Kidney epithelial cell (primary cell): ENCODE data around the gene KCNK3. TPM values are rescaled to one million over a fixed set of nuclear protein-coding genes. Genes with fewer than 3 reads are reported as not detected.

Experiments used
- DNase-seq: peaks from one replicate; pipeline ENCODE4 v3.0.0-alpha.2; 2010; ENCODE audit warnings: low read depth
- H3K27me3 ChIP-seq: 2 replicates; pipeline ENCODE4 v1.6.0; 2011; ENCODE audit warnings: low read length; ENCODE audit not compliant: control insufficient read depth, insufficient read depth
- H3K36me3 ChIP-seq: 2 replicates; pipeline ENCODE4 v1.5.1; 2011; ENCODE audit warnings: low read length; ENCODE audit not compliant: control insufficient read depth, insufficient read depth
- H3K4me3 ChIP-seq: 2 replicates; pipeline ENCODE4 v1.5.1; 2011; ENCODE audit warnings: low read depth, mild to moderate bottlenecking, control low read depth, low read length
- CTCF ChIP-seq: IDR thresholded peaks from 2 replicates; pipeline ENCODE4 v1.5.1; 2011; ENCODE audit warnings: mild to moderate bottlenecking, moderate library complexity, low read length, control low read depth, inconsistent platforms; ENCODE audit not compliant: insufficient read depth, poor library complexity, severe bottlenecking
- total RNA-seq: library from RNA; depleted of rRNA; stranded (reverse); fragments of >200 nt; gene quantifications from 2 replicates; pipeline ENCODE4 v1.2.3, GENCODE V29; 2015

The KCNK3 gene
- total RNA-seq, 1 donor from 2014 or later, result 13.9 TPM

- DNase-seq, result no peak
- H3K36me3 ChIP-seq, result no peaks in the 10 kb centered on the region
- no peak overlapping the region for H3K4me3 ChIP-seq
- H3K27me3 ChIP-seq, result peaks cover 8% of the 10 kb centered on the region
- TF ChIP-seq CTCF, result no peak
Measured at GRCh38 chr2:26732446-26732845, 39.9 kb downstream of the KCNK3 start.

GRCh38 chr2:26733413-26733812 is 40.9 kb downstream of the KCNK3 start:
- Histone ChIP-seq H3K27me3 (peaks cover under 1% of the 10 kb centered on the region), H3K4me3 (no peak overlapping the region), H3K36me3 (no peaks in the 10 kb centered on the region)
- no peak for TF ChIP-seq CTCF
- DNase-seq, result no peak

- H3K4me3 ChIP-seq, result no peak overlapping the region
- H3K27me3 ChIP-seq, result no peaks in the 10 kb centered on the region
- DNase-seq, result peak; percentile 39
- H3K36me3 ChIP-seq, result no peaks in the 10 kb centered on the region
- TF ChIP-seq CTCF, result no peak
Measured at GRCh38 chr2:26735097-26735496, 42.6 kb downstream of the KCNK3 start.

- TF ChIP-seq CTCF, result no peak
- Histone ChIP-seq H3K27me3 (no peaks in the 10 kb centered on the region), H3K4me3 (no peak overlapping the region), H3K36me3 (no peaks in the 10 kb centered on the region)
- no peak for DNase-seq
Measured at GRCh38 chr2:26735883-26736588, 43.5 kb downstream of the KCNK3 start.

- H3K36me3 ChIP-seq, result no peaks in the 10 kb centered on the region
- no peak for DNase-seq
- TF ChIP-seq CTCF, result no peak
- H3K4me3 ChIP-seq, result no peak overlapping the region
- no peaks in the 10 kb centered on the region for H3K27me3 ChIP-seq
Measured at GRCh38 chr2:26737221-26737620, 44.7 kb downstream of the KCNK3 start.

GRCh38 chr2:26738481-26738880 is 46.0 kb downstream of the KCNK3 start:
- no peak for TF ChIP-seq CTCF
- no peak for DNase-seq
- Histone ChIP-seq H3K27me3 (no peaks in the 10 kb centered on the region), H3K36me3 (no peaks in the 10 kb centered on the region), H3K4me3 (no peak overlapping the region)
